ENCODE measurements around the gene AOC2. TPM values are rescaled to one million over a fixed set of nuclear protein-coding genes. Genes with fewer than 3 reads are reported as not detected.

The AOC2 gene
- total RNA-seq, result 0.22 and 0.43 TPM in 2 replicates

GRCh38 chr17:42844271-42844670, at the start of gene AOC2:
Gene AOC2 (plus strand): TSS chr17:42844580. CDS start chr17:42844627, 47 bp downstream.

GRCh38 chr17:42798383-42799380, 45.7 kb upstream of the AOC2 start, which contains the start of the genes CNTD1 and COA3:
Gene CNTD1 (plus strand): TSS chr17:42798861. CDS start chr17:42799068, 207 bp downstream.
Gene COA3 (minus strand): TSS chr17:42798704. CDS start chr17:42798681, 23 bp downstream.

GRCh38 chr17:42832934-42833766, 11.2 kb upstream of the AOC2 start, which contains the start of gene PSME3:
Gene PSME3 (plus strand): TSS chr17:42833397. CDS start chr17:42833632, 235 bp downstream.

GRCh38 chr17:42850954-42851353, 6.6 kb downstream of the AOC2 start, which contains the start of gene AOC3:
Gene AOC3 (plus strand): TSS chr17:42851199. CDS start chr17:42851344, 145 bp downstream.

Other genes with a start within 250 kb of the AOC2 start
- gene RETREG3, start 235.2 kb upstream of the AOC2 start, total RNA-seq, result 65.7 and 83.3 TPM in 2 replicates
- 10.8 and 11.5 TPM in 2 replicates for gene TUBG1, start 234.9 kb upstream of the AOC2 start, total RNA-seq
- gene TUBG2, start 185.3 kb upstream of the AOC2 start, total RNA-seq, result 4.2 and 5.4 TPM in 2 replicates
- 13.0 and 16.8 TPM in 2 replicates for gene PLEKHH3, start 167.6 kb upstream of the AOC2 start, total RNA-seq
- 2.4 and 3.9 TPM in 2 replicates for gene CCR10, start 162.7 kb upstream of the AOC2 start, total RNA-seq
- 6.7 and 9.9 TPM in 2 replicates for gene CNTNAP1, start 162.0 kb upstream of the AOC2 start, total RNA-seq
- gene EZH1, start 99.5 kb upstream of the AOC2 start, total RNA-seq, result 12.4 and 13.8 TPM in 2 replicates
- gene RAMP2, start 83.4 kb upstream of the AOC2 start, total RNA-seq, result 15.6 and 21.5 TPM in 2 replicates
- gene VPS25, start 71.1 kb upstream of the AOC2 start, total RNA-seq, result 42.3 and 46.2 TPM in 2 replicates
- gene WNK4, start 64.0 kb upstream of the AOC2 start, total RNA-seq, result 0.54 and 1.5 TPM in 2 replicates
- 63.1 and 74.3 TPM in 2 replicates for gene COA3, start 45.9 kb upstream of the AOC2 start, total RNA-seq
- not detected in 2 replicates for gene CNTD1, start 45.7 kb upstream of the AOC2 start, total RNA-seq
- gene BECN1, start 20.3 kb upstream of the AOC2 start, total RNA-seq, result 143 and 162 TPM in 2 replicates
- gene PSME3, start 11.2 kb upstream of the AOC2 start, total RNA-seq, result 48.9 and 65.9 TPM in 2 replicates
- 0.33 and 0.43 TPM in 2 replicates for gene AOC3, start 6.6 kb downstream of the AOC2 start, total RNA-seq
- not detected in 2 replicates for gene G6PC1, start 56.2 kb downstream of the AOC2 start, total RNA-seq
- 12.9 and 14.1 TPM in 2 replicates for gene AARSD1, start 119.9 kb downstream of the AOC2 start, total RNA-seq
- 0.09 and 0.11 TPM in 2 replicates for gene PTGES3L, start 135.5 kb downstream of the AOC2 start, total RNA-seq
- 10.1 and 10.5 TPM in 2 replicates for gene RUNDC1, start 136.0 kb downstream of the AOC2 start, total RNA-seq
- gene RPL27, start 153.8 kb downstream of the AOC2 start, total RNA-seq, result 986 and 1,404 TPM in 2 replicates
- gene IFI35, start 162.2 kb downstream of the AOC2 start, total RNA-seq, result 7.8 and 10.7 TPM in 2 replicates
- 128 and 141 TPM in 2 replicates for gene VAT1, start 177.8 kb downstream of the AOC2 start, total RNA-seq
- 0.09 and 0.11 TPM in 2 replicates for gene RND2, start 180.7 kb downstream of the AOC2 start, total RNA-seq

All from dermis lymphatic vessel endothelial cell (primary cell).